Prostate gland (tissue), 2 donors: ENCODE data around the gene PAK1. TPM values are rescaled to one million over a fixed set of nuclear protein-coding genes. Genes with fewer than 3 reads are reported as not detected.

Experiments used
- DNase-seq: peaks from one replicate; pipeline ENCODE4 v3.0.0-alpha.2; 2019; ENCODE audit warnings: low spot score
- H3K27ac ChIP-seq, 2 donors: fragments of 200-600 bp; sonication (generic); 2 replicates each; pipeline ENCODE4 v1.5.1; 2017 to 2019
- H3K27me3 ChIP-seq: fragments of 200-600 bp; sonication (generic); replicated peaks from 2 replicates; pipeline ENCODE4 v1.5.1; 2019; ENCODE audit not compliant: insufficient read depth
- H3K36me3 ChIP-seq, 2 donors: fragments of 200-600 bp; sonication (generic); 1 replicate in 1 of 2; 2 replicates in 1 of 2; pipeline versions ENCODE4 v1.5.1 to v1.8.1; 2017 to 2019
- H3K4me1 ChIP-seq: fragments of 200-600 bp; sonication (generic); replicated peaks from 2 replicates; pipeline ENCODE4 v1.5.1; 2019
- H3K4me3 ChIP-seq, 2 donors: fragments of 200-600 bp; sonication (generic); 2 replicates each; pipeline ENCODE4 v1.5.1; 2017 to 2019
- H3K9me3 ChIP-seq: fragments of 200-600 bp; sonication (generic); 2 replicates; pipeline ENCODE4 v1.5.1; 2017
- POLR2A ChIP-seq: fragments of 450-650 bp; IDR thresholded peaks from one replicate; pipeline ENCODE4 v1.6.1; 2016; ENCODE audit warnings: antibody characterized with exemption, mild to moderate bottlenecking
- POLR2AphosphoS5 ChIP-seq: sonication (generic); formaldehyde crosslinking; IDR thresholded peaks from one replicate; pipeline ENCODE4 v1.6.1; 2017; ENCODE audit warnings: antibody characterized with exemption
- WGBS: methylation state at CpG from one replicate; pipeline ENCODE4 v1.1.5; 2018; 5-methylcytosine and 5-hydroxymethylcytosine counted together
- intact Hi-C: fragments of 100-400 bp; cut with DNase I; formaldehyde crosslinking; loops from one replicate; pipeline ENCODE4 v1.14.2; 2022
- total RNA-seq, 2 donors: library from RNA; depleted of rRNA; stranded (reverse); fragments of >200 nt; gene quantifications; one replicate each; pipeline ENCODE4 v1.1.0, GENCODE V29; 2016
- TF ChIP-seq, protein P1 (sequence below), 4 experiments: fragments of 200-600 bp in 2 of 4; fragments of 450-650 bp in 2 of 4; sonication (generic) in 2 of 4; IDR thresholded peaks; 1 replicate in 3 of 4; 2 replicates in 1 of 4; pipeline ENCODE4 v1.5.1; 2016 to 2019; ENCODE audit warnings: antibody characterized with exemption in 4 of 4, mild to moderate bottlenecking in 2 of 4, moderate library complexity in 2 of 4

Gene PAK1
- total RNA-seq, 2 donors from 2014 or later, result 39.6 to 61.7 TPM

DNA sequence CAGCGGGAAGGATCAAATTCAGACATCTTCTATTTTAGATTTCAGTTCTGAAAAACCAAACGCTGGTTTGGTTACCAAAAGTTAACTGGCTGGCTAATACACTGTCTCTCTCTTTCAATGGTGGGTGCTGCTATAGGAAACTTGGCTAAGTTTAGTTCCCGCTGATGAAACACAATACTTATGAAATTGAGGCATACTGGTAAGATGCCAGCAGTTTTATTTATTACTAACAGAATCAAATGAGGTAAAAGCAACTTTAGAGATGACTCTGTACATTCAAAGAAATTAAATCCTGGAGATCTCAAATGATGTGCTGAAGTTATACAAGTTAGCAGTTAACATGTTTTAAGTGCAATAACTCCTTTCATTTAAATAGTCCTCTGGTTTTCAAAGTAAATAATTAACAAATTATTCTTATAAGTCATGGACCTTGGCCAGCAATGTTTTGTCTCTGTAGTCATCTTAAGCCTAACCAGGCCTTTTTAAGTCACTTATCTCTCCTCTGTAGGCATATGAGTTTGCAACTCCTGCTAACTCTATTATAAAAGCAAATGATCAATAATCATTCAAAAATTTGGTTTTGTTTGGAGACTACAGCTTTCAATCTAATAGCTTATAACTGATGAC, 54.8 kb downstream of the PAK1 start:
- DNase-seq, result no peak
- H3K27ac ChIP-seq, result no peak overlapping the region
- H3K9me3 ChIP-seq, result no peaks in the 10 kb centered on the region
- no peaks in the 10 kb centered on the region for H3K4me1 ChIP-seq
- intact Hi-C loops, result no loop called here
- no peak overlapping the region for H3K4me3 ChIP-seq
- H3K36me3 ChIP-seq, result no peaks in the 10 kb centered on the region
- WGBS, result 68% methylated on average over 3 of the region's 3 CpGs
- TF ChIP-seq, protein P1, sequence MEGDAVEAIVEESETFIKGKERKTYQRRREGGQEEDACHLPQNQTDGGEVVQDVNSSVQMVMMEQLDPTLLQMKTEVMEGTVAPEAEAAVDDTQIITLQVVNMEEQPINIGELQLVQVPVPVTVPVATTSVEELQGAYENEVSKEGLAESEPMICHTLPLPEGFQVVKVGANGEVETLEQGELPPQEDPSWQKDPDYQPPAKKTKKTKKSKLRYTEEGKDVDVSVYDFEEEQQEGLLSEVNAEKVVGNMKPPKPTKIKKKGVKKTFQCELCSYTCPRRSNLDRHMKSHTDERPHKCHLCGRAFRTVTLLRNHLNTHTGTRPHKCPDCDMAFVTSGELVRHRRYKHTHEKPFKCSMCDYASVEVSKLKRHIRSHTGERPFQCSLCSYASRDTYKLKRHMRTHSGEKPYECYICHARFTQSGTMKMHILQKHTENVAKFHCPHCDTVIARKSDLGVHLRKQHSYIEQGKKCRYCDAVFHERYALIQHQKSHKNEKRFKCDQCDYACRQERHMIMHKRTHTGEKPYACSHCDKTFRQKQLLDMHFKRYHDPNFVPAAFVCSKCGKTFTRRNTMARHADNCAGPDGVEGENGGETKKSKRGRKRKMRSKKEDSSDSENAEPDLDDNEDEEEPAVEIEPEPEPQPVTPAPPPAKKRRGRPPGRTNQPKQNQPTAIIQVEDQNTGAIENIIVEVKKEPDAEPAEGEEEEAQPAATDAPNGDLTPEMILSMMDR (IDR thresholded peaks at IDR 0.05), result no peak
- TF ChIP-seq POLR2AphosphoS5, result no peak
- no peak for TF ChIP-seq POLR2A
- no peaks in the 10 kb centered on the region for H3K27me3 ChIP-seq

DNA sequence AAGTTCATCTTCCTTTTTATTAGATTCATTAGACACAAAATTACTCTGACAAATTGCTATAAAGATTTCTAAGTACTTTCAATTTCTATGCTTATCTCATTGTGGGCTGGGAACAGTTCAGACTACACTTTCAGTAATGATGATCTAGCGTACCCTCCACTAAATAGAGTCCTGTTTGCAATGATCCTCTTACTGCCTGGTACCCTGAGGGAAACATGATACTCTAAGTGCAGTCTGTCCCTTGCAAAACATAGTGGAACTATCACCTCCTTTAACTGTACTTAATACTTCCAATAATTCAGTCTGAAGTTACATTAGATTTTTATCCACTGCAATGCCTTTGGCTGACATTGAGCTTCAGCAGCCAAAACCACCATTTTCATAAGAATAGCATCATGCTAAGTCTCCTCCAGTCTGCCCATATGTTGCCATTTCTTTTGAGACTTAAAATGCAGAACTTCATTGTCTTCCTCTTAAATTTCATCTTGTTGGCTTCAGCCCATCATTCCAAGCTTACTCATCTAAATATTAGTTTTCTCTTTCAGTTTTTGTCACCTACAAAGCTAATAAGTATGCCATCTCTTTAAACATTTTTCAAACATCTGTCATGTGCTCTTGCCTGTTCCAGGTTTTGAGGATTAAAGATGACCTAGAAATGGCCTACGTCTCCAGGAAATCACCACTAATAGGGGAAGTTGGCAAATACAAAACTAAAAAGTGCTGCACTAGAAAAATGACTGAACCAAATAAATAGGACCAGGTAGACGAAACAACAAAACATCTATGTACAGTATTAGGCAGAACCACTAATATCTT, 55.5 kb downstream of the PAK1 start:
- no peak for DNase-seq
- H3K36me3 ChIP-seq, result no peaks in the 10 kb centered on the region
- no peaks in the 10 kb centered on the region for H3K4me1 ChIP-seq
- no peak for TF ChIP-seq POLR2A
- no peak for TF ChIP-seq POLR2AphosphoS5
- TF ChIP-seq, protein P1 (IDR thresholded peaks at IDR 0.05), result no peak
- 69% methylated on average over 3 of the region's 3 CpGs for WGBS
- H3K27me3 ChIP-seq, result no peaks in the 10 kb centered on the region
- intact Hi-C loops, result no loop called here
- no peaks in the 10 kb centered on the region for H3K9me3 ChIP-seq
- H3K4me3 ChIP-seq, result no peak overlapping the region
- no peak overlapping the region for H3K27ac ChIP-seq

DNA sequence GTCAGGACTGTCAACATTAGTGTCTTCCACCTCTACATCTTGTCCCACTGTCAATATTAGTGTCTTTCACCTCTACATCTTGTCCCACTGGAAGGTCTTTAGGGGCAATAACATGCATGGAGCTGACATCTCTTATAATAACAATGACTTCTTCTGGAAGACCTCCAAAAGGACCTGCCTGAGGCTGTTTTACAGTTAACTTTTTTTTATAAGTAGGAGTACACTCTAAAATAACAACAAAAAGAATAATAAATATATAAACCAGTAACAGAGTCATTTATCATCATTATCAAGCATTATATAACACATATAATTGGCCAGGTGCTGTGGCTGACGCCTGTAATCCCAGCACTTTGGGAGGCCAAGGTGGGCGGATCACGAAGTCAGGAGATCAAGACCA, 57.5 kb downstream of the PAK1 start:
- TF ChIP-seq POLR2AphosphoS5, result no peak
- TF ChIP-seq, protein P1 (IDR thresholded peaks at IDR 0.05), result no peak
- no peak for TF ChIP-seq POLR2A
- Histone ChIP-seq H3K9me3 (no peaks in the 10 kb centered on the region), H3K4me1 (no peaks in the 10 kb centered on the region), H3K27me3 (no peaks in the 10 kb centered on the region), H3K36me3 (no peaks in the 10 kb centered on the region), H3K27ac (no peak overlapping the region), H3K4me3 (no peak overlapping the region)
- no peak for DNase-seq
- intact Hi-C loops, result no loop called here
- WGBS, result 69% methylated on average over 3 of the region's 3 CpGs

DNA sequence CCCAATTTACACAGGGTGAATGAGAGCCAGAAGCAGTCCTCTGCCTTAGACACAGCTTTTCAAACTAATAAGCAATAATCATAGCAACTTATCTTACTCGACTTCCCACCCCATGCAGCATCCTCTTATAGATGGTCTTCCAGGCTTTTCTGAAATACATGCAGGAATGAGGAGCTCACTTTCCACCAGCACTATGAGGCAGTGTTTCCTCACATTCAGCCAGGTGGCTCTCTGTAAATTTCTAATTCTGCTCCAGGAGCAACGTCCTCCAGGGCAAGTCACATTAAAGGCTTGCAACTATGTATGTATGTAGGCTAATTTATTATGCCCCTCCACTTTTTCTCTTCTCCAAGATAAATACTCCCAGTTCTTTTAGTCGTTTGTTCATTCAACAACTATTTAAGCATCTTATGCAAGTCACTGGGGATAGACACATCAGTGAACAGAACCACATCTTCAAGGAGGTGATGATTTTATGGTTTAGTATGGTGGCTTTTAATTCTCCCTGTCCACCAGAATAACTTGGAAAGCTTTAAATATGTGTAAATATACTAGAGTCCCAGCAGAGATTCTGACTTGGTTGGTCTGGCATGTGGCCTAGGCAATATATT, 59.9 kb downstream of the PAK1 start:
- no peak for TF ChIP-seq POLR2A
- TF ChIP-seq, protein P1 (IDR thresholded peaks at IDR 0.05), result no peak
- no peak for TF ChIP-seq POLR2AphosphoS5
- Histone ChIP-seq H3K36me3 (no peaks in the 10 kb centered on the region), H3K27ac (no peak overlapping the region), H3K27me3 (no peaks in the 10 kb centered on the region), H3K9me3 (no peaks in the 10 kb centered on the region), H3K4me3 (no peak overlapping the region), H3K4me1 (no peaks in the 10 kb centered on the region)
- intact Hi-C loops, result no loop called here
- 64% methylated on average over 3 of the region's 3 CpGs for WGBS
- DNase-seq, result no peak
